HG03469 (cell line): ENCODE data around the gene RAB3B.
"Not testable (repeated sequence)": the region's sequence is repeated elsewhere in the genome, so short reads cannot be mapped to it uniquely, and the experiment has no call there.

ENCODE experiments used
- ATAC-seq: cut with Tn5 transposase; IDR thresholded peaks from one replicate; pipeline ENCODE4 v1.9.1; 2021; ENCODE audit warnings: mild to moderate bottlenecking, moderate library complexity, moderate number of reproducible peaks; ENCODE audit not compliant: unreplicated experiment

RAB3B gene

GRCh38 chr1:51990478-51990965, at the start of gene RAB3B:
Gene RAB3B (minus strand): TSS chr1:51990700. CDS start chr1:51977117, 13,583 bp downstream.
- peak; percentile 42 for ATAC-seq

- no peak for ATAC-seq
Observed at GRCh38 chr1:52037909-52038308, 47.4 kb upstream of the RAB3B start.

- no peak for ATAC-seq
Observed at GRCh38 chr1:52037402-52037814, 46.9 kb upstream of the RAB3B start.

- no peak for ATAC-seq
Observed at GRCh38 chr1:52034050-52034384, 43.5 kb upstream of the RAB3B start.

- peak; percentile 83 for ATAC-seq
Observed at GRCh38 chr1:52033190-52034049, 42.9 kb upstream of the RAB3B start, which contains the start of gene KTI12. Gene KTI12 (minus strand): TSS chr1:52033810. CDS start chr1:52033761, 49 bp downstream.

- no peak for ATAC-seq
Observed at GRCh38 chr1:52032785-52033131, 42.3 kb upstream of the RAB3B start.

- no peak for ATAC-seq
Observed at GRCh38 chr1:52032124-52032784, 41.8 kb upstream of the RAB3B start.

GRCh38 chr1:52028839-52029238, 38.3 kb upstream of the RAB3B start:
- not testable (repeated sequence) for ATAC-seq

GRCh38 chr1:52028328-52028727, 37.8 kb upstream of the RAB3B start:
- ATAC-seq, result no peak

- ATAC-seq, result no peak
Observed at GRCh38 chr1:52026278-52026677, 35.8 kb upstream of the RAB3B start.

GRCh38 chr1:52022133-52022532, 31.6 kb upstream of the RAB3B start:
- no peak for ATAC-seq

- no peak for ATAC-seq
Observed at GRCh38 chr1:52008071-52008809, 17.7 kb upstream of the RAB3B start.

- no peak for ATAC-seq
Observed at GRCh38 chr1:52007215-52008002, 16.9 kb upstream of the RAB3B start.

- not testable (repeated sequence) for ATAC-seq
Observed at GRCh38 chr1:52006081-52006553, 15.6 kb upstream of the RAB3B start.

GRCh38 chr1:52005548-52005947, 15.0 kb upstream of the RAB3B start:
- ATAC-seq, result not testable (repeated sequence)

- no peak for ATAC-seq
Observed at GRCh38 chr1:52003877-52004276, 13.4 kb upstream of the RAB3B start.

- no peak for ATAC-seq
Observed at GRCh38 chr1:52002038-52002917, 11.8 kb upstream of the RAB3B start.

GRCh38 chr1:51998701-51999100, 8.2 kb upstream of the RAB3B start:
- no peak for ATAC-seq

- ATAC-seq, result no peak
Observed at GRCh38 chr1:51997974-51998382, 7.5 kb upstream of the RAB3B start.
